Body of pancreas (tissue), 4 donors: Measurements from ENCODE around the gene DDAH2. TPM values are rescaled to one million over a fixed set of nuclear protein-coding genes. Genes with fewer than 3 reads are reported as not detected.

ENCODE experiments used
- ATAC-seq: fragments of 150-250 bp; one replicate; pipeline ENCODE4 v1.9.1; 2016
- DNase-seq, 4 donors: peaks; one replicate each; pipeline ENCODE4 v3.0.0-alpha.2; 2019
- H3K27ac ChIP-seq, 4 donors: fragments of 200-600 bp; sonication (generic); 1 replicate in 3 of 4; 2 replicates in 1 of 4; pipeline versions ENCODE4 v1.5.1 to v1.6.1; 2016 to 2019; ENCODE audit warnings: mild to moderate bottlenecking in 1 of 4, mixed read lengths in 1 of 4, moderate library complexity in 1 of 4
- H3K27me3 ChIP-seq, 2 donors: fragments of 200-600 bp; sonication (generic); one replicate each; pipeline ENCODE4 v1.6.0; 2016; ENCODE audit warnings: mild to moderate bottlenecking in 1 of 2
- H3K36me3 ChIP-seq, 2 donors: fragments of 200-600 bp; sonication (generic); replicated peaks in 1 of 2; 2 replicates each; pipeline ENCODE4 v1.5.1; 2016; ENCODE audit warnings: low read depth in 2 of 2; ENCODE audit not compliant: insufficient read depth in 1 of 2
- H3K4me1 ChIP-seq: fragments of 200-600 bp; sonication (generic); one replicate; pipeline ENCODE4 v1.6.0; 2016
- H3K4me3 ChIP-seq, 2 donors: fragments of 200-600 bp; sonication (generic); 1 replicate in 1 of 2; 2 replicates in 1 of 2; pipeline ENCODE4 v1.5.1; 2016 to 2019
- H3K9me3 ChIP-seq, 3 donors: fragments of 200-600 bp; sonication (generic); 1 replicate in 2 of 3; 2 replicates in 1 of 3; pipeline ENCODE4 v1.5.1; 2016
- CTCF ChIP-seq, 7 experiments: fragments of 450-650 bp in 4 of 7; fragments of 200-600 bp in 3 of 7; sonication (generic) in 3 of 7; IDR thresholded peaks; one replicate each; pipeline ENCODE4 v1.5.1; 2016 to 2019; ENCODE audit warnings: antibody characterized with exemption in 7 of 7
- POLR2A ChIP-seq, 3 donors: fragments of 450-650 bp; IDR thresholded peaks; one replicate each; pipeline ENCODE4 v1.6.1; 2016; ENCODE audit warnings: antibody characterized with exemption in 3 of 3, mild to moderate bottlenecking in 2 of 3
- WGBS, 2 donors: methylation state at CpG; one replicate each; pipeline ENCODE4 v1.1.5; 2017; 5-methylcytosine and 5-hydroxymethylcytosine counted together
- intact Hi-C: fragments of 100-400 bp; cut with DNase I; formaldehyde crosslinking; loops from one replicate; pipeline ENCODE4 v1.15.1; 2023
- total RNA-seq, 2 donors: library from RNA; depleted of rRNA; stranded (reverse); fragments of >200 nt; gene quantifications; one replicate each; pipeline ENCODE4 v1.1.0, GENCODE V29; 2016

DDAH2 gene
- total RNA-seq, 2 donors from 2014 or later: 23.6 to 40.5 TPM

GRCh38 chr6:31762878-31763618 is 33.9 kb upstream of the DDAH2 start:
- intact Hi-C loops: no loop called here
- no peak overlapping the region for H3K4me3 ChIP-seq
- WGBS, 2 donors: 69 to 70% methylated on average over 3 to 8 of the region's 8 CpGs
- H3K27ac ChIP-seq: no peak overlapping the region
- DNase-seq (no peak), ATAC-seq (no peak)
- no peaks in the 10 kb centered on the region for H3K9me3 ChIP-seq
- H3K27me3 ChIP-seq: no peaks in the 10 kb centered on the region
- TF ChIP-seq POLR2A (IDR thresholded peaks at IDR 0.05) (no peak), CTCF (IDR thresholded peaks at IDR 0.05) (no peak)
- no peaks in the 10 kb centered on the region for H3K36me3 ChIP-seq
- H3K4me1 ChIP-seq: peaks cover 4% of the 10 kb centered on the region

- no peak within 1 kb of the TSS for H3K4me3 ChIP-seq
- no peaks in the 10 kb centered on the region for H3K36me3 ChIP-seq
- no peaks in the 10 kb centered on the region for H3K9me3 ChIP-seq
- no peak for TF ChIP-seq POLR2A (IDR thresholded peaks at IDR 0.05)
- TF ChIP-seq CTCF (IDR thresholded peaks at IDR 0.05): no peak
- DNase-seq (no peak), ATAC-seq (no peak)
- intact Hi-C loops: no loop called here
- H3K4me1 ChIP-seq: peaks cover 4% of the 10 kb centered on the region
- no peaks in the 10 kb centered on the region for H3K27me3 ChIP-seq
- 67 to 68% methylated on average over 4 of the region's 4 CpGs for WGBS, 2 donors
- no peak within 1 kb of the TSS for H3K27ac ChIP-seq
These were observed 33.3 kb upstream of the DDAH2 start, which contains the start of gene SAPCD1 for GRCh38 chr6:31762356-31762755. Gene SAPCD1, plus strand, starts transcription at chr6:31762656. Its CDS starts 399 bp downstream, at chr6:31763055.

DNA sequence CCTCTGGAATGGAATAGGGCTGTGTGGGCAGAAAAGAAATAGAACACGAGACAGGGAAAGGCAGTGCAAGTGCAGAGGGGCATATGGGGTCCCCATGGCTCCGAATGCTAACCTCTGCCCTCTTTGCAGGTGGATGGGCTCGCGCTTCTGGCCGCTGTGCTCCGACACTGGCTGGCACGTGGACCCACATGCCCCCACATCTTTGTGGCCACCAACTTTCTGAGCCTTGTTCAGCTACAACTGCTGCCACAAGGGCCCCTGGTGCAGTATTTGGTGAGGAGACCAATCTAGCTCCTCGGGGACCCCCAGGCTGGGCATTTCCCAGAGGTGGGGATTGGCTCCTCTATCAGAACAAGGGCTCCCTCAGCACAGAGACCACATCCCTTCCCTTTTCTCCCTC is 32.2 kb upstream of the DDAH2 start:
- no peak for DNase-seq
- ATAC-seq: no peak
- H3K27ac ChIP-seq: no peak overlapping the region
- no peaks in the 10 kb centered on the region for H3K9me3 ChIP-seq
- intact Hi-C loops: no loop called here
- peaks cover 3% of the 10 kb centered on the region for H3K4me1 ChIP-seq
- TF ChIP-seq POLR2A (IDR thresholded peaks at IDR 0.05): no peak
- no peak for TF ChIP-seq CTCF (IDR thresholded peaks at IDR 0.05)
- 80 to 89% methylated on average over 2 to 7 of the region's 8 CpGs for WGBS, 2 donors
- H3K27me3 ChIP-seq: no peaks in the 10 kb centered on the region
- no peaks in the 10 kb centered on the region for H3K36me3 ChIP-seq
- H3K4me3 ChIP-seq: no peak overlapping the region

- Histone ChIP-seq H3K36me3 (no peaks in the 10 kb centered on the region), H3K4me1 (no peaks in the 10 kb centered on the region), H3K27ac (no peak overlapping the region), H3K27me3 (no peaks in the 10 kb centered on the region), H3K9me3 (no peaks in the 10 kb centered on the region), H3K4me3 (no peak overlapping the region)
- no peak for ATAC-seq
- WGBS, 2 donors: 73 to 79% methylated on average over 5 of the region's 5 CpGs
- intact Hi-C loops: no loop called here
- no peak for TF ChIP-seq POLR2A (IDR thresholded peaks at IDR 0.05)
- no peak for TF ChIP-seq CTCF (IDR thresholded peaks at IDR 0.05)
- no peak for DNase-seq
These were observed 31.7 kb upstream of the DDAH2 start for GRCh38 chr6:31760790-31761189.

DNA sequence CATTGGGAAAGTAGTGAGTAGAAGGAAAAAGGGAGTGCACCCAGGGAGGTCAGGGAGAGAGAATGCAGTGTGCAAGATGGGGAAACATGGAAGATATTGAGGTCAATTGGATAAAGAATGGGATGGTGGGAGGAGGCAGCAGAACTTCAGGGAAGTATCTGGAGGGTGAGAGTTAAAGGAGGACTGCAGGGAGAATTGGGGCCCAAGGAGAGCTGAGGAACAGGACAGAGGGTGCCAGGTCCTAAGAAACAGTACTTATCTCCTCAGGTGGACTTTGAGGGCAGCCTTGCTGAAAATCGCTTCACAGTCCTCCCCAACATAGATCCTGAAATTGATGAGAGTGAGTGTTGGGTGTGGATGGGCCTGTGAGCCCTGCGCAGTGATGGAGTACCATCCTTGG is 29.2 kb upstream of the DDAH2 start:
- 82 to 86% methylated on average over 2 of the region's 2 CpGs for WGBS, 2 donors

More for the DNA sequence above, 29.2 kb upstream of the DDAH2 start:
- H3K4me3 ChIP-seq: no peak overlapping the region
- no peak for TF ChIP-seq POLR2A (IDR thresholded peaks at IDR 0.05)
- no peak for TF ChIP-seq CTCF (IDR thresholded peaks at IDR 0.05)
- H3K4me1 ChIP-seq: no peaks in the 10 kb centered on the region
- no peaks in the 10 kb centered on the region for H3K36me3 ChIP-seq
- DNase-seq (no peak), ATAC-seq (no peak)
- intact Hi-C loops: no loop called here
- H3K27ac ChIP-seq: no peak overlapping the region
- H3K27me3 ChIP-seq: no peaks in the 10 kb centered on the region
- H3K9me3 ChIP-seq: no peaks in the 10 kb centered on the region
